Stomach smooth muscle (tissue), 2 donors: ENCODE data around the gene MED27.

Experiments used
- H3K27ac ChIP-seq: one replicate; pipeline ENCODE4 v1.7.0; 2013; ENCODE audit warnings: mild to moderate bottlenecking, low read length, inconsistent platforms
- H3K27me3 ChIP-seq, 2 donors: one replicate each; pipeline ENCODE4 v1.7.0; 2013; ENCODE audit warnings: low read length in 2 of 2; ENCODE audit not compliant: insufficient read depth in 2 of 2, control insufficient read depth in 1 of 2
- H3K36me3 ChIP-seq, 2 donors: one replicate each; pipeline ENCODE4 v1.7.0; 2013; ENCODE audit warnings: low read length in 2 of 2; ENCODE audit not compliant: control insufficient read depth in 2 of 2, insufficient read depth in 2 of 2
- H3K4me1 ChIP-seq: one replicate; pipeline ENCODE4 v1.7.0; 2013; ENCODE audit warnings: low read length; ENCODE audit not compliant: control insufficient read depth, insufficient read depth
- H3K4me3 ChIP-seq, 2 donors: one replicate each; pipeline ENCODE4 v1.7.0; 2013; ENCODE audit warnings: low read length in 2 of 2
- H3K9ac ChIP-seq, 2 donors: one replicate each; pipeline ENCODE4 v1.7.0; 2013; ENCODE audit warnings: low read length in 2 of 2, mild to moderate bottlenecking in 1 of 2
- H3K9me3 ChIP-seq, 2 donors: one replicate each; pipeline ENCODE4 v1.7.0; 2013; ENCODE audit warnings: low read length in 2 of 2; ENCODE audit not compliant: control insufficient read depth in 2 of 2
- donor health status: healthy.
- donor health status: Pancreatic carcinoma.

Gene MED27

GRCh38 chr9:131834721-131835120 lies 244.9 kb downstream of the MED27 start:
- Histone ChIP-seq H3K4me3 (peak overlapping the region in 1 of 2 donors; percentile 22), H3K9ac (no peak overlapping the region), H3K9me3 (peaks cover 3 to 14% of the 10 kb centered on the region in 2 donors), H3K36me3 (no peaks in the 10 kb centered on the region), H3K27ac (no peak overlapping the region), H3K4me1 (no peaks in the 10 kb centered on the region), H3K27me3 (peaks cover 0 to 22% of the 10 kb centered on the region in 2 donors)

GRCh38 chr9:131833906-131834305 lies 245.8 kb downstream of the MED27 start:
- Histone ChIP-seq H3K27ac (no peak overlapping the region), H3K4me1 (no peaks in the 10 kb centered on the region), H3K9me3 (peaks cover 3 to 14% of the 10 kb centered on the region in 2 donors), H3K36me3 (no peaks in the 10 kb centered on the region), H3K27me3 (peaks cover 0 to 22% of the 10 kb centered on the region in 2 donors), H3K4me3 (no peak overlapping the region), H3K9ac (no peak overlapping the region)

GRCh38 chr9:131833083-131833482 lies 246.6 kb downstream of the MED27 start:
- H3K27ac ChIP-seq: no peak overlapping the region
- no peak overlapping the region for H3K9ac ChIP-seq
- H3K4me3 ChIP-seq: no peak overlapping the region
- H3K4me1 ChIP-seq: no peaks in the 10 kb centered on the region
- H3K9me3 ChIP-seq: peaks cover 3 to 14% of the 10 kb centered on the region in 2 donors
- peaks cover 0 to 18% of the 10 kb centered on the region in 2 donors for H3K27me3 ChIP-seq
- no peaks in the 10 kb centered on the region for H3K36me3 ChIP-seq

GRCh38 chr9:131831380-131832165 lies 248.1 kb downstream of the MED27 start:
- H3K36me3 ChIP-seq: no peaks in the 10 kb centered on the region
- H3K27ac ChIP-seq: no peak overlapping the region
- H3K9me3 ChIP-seq: peaks cover 3 to 14% of the 10 kb centered on the region in 2 donors
- no peak overlapping the region for H3K4me3 ChIP-seq
- H3K9ac ChIP-seq: no peak overlapping the region
- H3K4me1 ChIP-seq: no peaks in the 10 kb centered on the region
- peaks cover 3 to 14% of the 10 kb centered on the region in 2 donors for H3K27me3 ChIP-seq

- H3K4me1 ChIP-seq: no peaks in the 10 kb centered on the region
- H3K36me3 ChIP-seq: no peaks in the 10 kb centered on the region
- H3K9ac ChIP-seq: no peak overlapping the region
- H3K4me3 ChIP-seq: no peak overlapping the region
- peaks cover 13 to 24% of the 10 kb centered on the region in 2 donors for H3K27me3 ChIP-seq
- H3K9me3 ChIP-seq: peaks cover 2 to 3% of the 10 kb centered on the region in 2 donors
- no peak overlapping the region for H3K27ac ChIP-seq
Observed at GRCh38 chr9:131827821-131828369, 251.8 kb downstream of the MED27 start.

- no peaks in the 10 kb centered on the region for H3K36me3 ChIP-seq
- H3K4me3 ChIP-seq: no peak overlapping the region
- peaks cover 0 to 1% of the 10 kb centered on the region in 2 donors for H3K9me3 ChIP-seq
- no peak overlapping the region for H3K9ac ChIP-seq
- H3K27ac ChIP-seq: no peak overlapping the region
- H3K4me1 ChIP-seq: no peaks in the 10 kb centered on the region
- H3K27me3 ChIP-seq: peaks cover 13 to 24% of the 10 kb centered on the region in 2 donors
Observed at GRCh38 chr9:131826966-131827525, 252.6 kb downstream of the MED27 start.

- Histone ChIP-seq H3K4me3 (no peak overlapping the region), H3K27me3 (peaks cover 16 to 24% of the 10 kb centered on the region in 2 donors), H3K36me3 (no peaks in the 10 kb centered on the region), H3K9ac (no peak overlapping the region), H3K9me3 (no peaks in the 10 kb centered on the region), H3K27ac (no peak overlapping the region), H3K4me1 (no peaks in the 10 kb centered on the region)
Observed at GRCh38 chr9:131826053-131826452, 253.6 kb downstream of the MED27 start.

- H3K9ac ChIP-seq: no peak overlapping the region
- H3K9me3 ChIP-seq: no peaks in the 10 kb centered on the region
- H3K27ac ChIP-seq: no peak overlapping the region
- H3K27me3 ChIP-seq: peaks cover 17 to 24% of the 10 kb centered on the region in 2 donors
- no peaks in the 10 kb centered on the region for H3K36me3 ChIP-seq
- H3K4me3 ChIP-seq: no peak overlapping the region
- H3K4me1 ChIP-seq: no peaks in the 10 kb centered on the region
Observed at GRCh38 chr9:131824953-131825495, 254.6 kb downstream of the MED27 start.

- H3K4me1 ChIP-seq: no peaks in the 10 kb centered on the region
- H3K36me3 ChIP-seq: no peaks in the 10 kb centered on the region
- H3K4me3 ChIP-seq: no peak overlapping the region
- H3K9me3 ChIP-seq: no peaks in the 10 kb centered on the region
- no peak overlapping the region for H3K9ac ChIP-seq
- H3K27ac ChIP-seq: no peak overlapping the region
- H3K27me3 ChIP-seq: peaks cover 18 to 24% of the 10 kb centered on the region in 2 donors
Observed at GRCh38 chr9:131824155-131824594, 255.5 kb downstream of the MED27 start.

- H3K27me3 ChIP-seq: peaks cover 19 to 24% of the 10 kb centered on the region in 2 donors
Observed at GRCh38 chr9:131823701-131824146, 255.9 kb downstream of the MED27 start.

More at GRCh38 chr9:131823701-131824146, 255.9 kb downstream of the MED27 start:
- Histone ChIP-seq H3K9ac (no peak overlapping the region), H3K9me3 (no peaks in the 10 kb centered on the region), H3K27ac (no peak overlapping the region), H3K4me3 (no peak overlapping the region), H3K4me1 (no peaks in the 10 kb centered on the region), H3K36me3 (no peaks in the 10 kb centered on the region)
